CD4-positive, alpha-beta T cell treated with Interleukin-10 for 1 hour (primary cell): ENCODE data around the gene BANP.
"Not testable (repeated sequence)": the region's sequence is repeated elsewhere in the genome, so short reads cannot be mapped to it uniquely, and the experiment has no call there.

Source experiments
- DNase-seq: peaks from one replicate; pipeline ENCODE4 v3.0.0-alpha.2; 2020

BANP gene

DNA sequence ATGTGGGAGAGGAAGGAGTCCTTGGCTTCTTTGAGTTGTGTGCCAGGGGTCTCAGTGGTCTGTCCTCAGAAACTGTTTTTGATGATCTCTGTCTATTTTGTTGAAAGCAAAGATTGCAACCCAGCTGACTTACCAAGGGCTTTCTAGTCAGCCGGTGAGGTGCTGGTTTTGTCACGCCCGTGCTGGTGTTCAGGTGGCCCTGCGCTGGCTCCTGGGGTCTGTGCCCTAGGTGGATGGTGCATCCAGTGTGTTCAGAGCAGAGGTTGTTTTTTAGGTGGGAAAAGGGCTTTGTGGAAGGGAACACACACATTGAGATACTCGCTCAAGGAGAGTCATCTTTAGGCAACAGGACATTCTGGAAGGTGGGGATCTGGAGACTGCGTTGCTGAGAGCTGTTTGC lies 51.0 kb downstream of the BANP start:
- DNase-seq = no peak

DNA sequence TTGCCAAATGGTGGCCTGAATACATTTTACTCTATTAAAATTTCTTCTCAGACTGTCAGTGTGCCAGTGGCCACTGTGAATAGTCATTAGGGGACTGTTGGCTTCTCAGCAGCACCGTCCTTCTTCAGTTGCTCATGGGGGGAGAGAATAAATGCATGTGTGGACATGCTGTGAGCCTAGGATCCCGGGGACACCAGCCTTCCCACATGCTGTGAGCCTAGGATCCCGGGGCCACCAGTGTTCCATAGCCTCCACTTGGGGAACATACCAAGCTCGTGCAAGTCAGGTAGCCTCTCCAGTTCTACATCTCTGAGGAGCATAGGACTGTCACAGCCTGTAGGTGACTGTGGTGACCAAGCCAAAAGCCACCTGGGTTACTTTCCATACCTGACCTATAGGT lies 51.5 kb downstream of the BANP start:
- no peak for DNase-seq

DNA sequence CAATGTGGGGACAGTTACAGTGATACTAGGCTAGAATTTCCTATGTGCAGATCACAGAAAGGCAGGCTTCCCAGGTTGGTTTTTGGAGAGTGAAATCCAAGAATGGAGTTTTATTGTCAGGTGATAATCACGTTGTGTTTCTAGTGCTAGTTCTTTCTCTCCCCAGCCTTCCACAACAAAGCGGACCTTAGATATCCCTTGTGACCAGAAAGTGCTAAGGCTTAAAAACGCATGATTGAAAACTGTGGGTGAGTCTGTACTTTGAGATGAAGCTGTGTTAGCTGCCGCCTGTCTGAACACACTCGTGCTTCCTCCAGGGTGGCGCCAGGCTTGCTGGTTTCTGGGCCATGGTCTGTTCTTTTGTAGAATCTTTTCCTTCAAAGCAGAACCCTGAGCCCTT lies 52.1 kb downstream of the BANP start:
- no peak for DNase-seq

DNA sequence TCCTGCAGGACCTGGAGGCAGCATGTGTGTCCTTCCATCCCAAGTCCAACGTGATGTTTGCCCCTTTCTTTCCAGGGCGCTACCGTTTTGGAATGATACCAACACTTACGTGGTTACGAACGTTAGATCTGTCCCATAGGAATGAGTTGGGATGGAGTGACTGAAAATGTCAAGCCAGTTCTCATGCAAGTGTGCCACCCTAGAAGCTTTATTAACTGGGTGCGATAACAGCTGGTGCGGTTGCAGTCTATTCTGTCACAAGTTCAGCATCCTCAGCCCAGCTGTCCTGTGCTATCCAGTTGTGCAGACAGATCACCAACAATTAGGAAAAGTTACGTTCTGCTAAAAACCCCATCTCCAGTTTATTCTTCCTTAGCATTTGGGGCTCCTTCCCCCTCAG lies 52.5 kb downstream of the BANP start:
- DNase-seq = no peak

DNA sequence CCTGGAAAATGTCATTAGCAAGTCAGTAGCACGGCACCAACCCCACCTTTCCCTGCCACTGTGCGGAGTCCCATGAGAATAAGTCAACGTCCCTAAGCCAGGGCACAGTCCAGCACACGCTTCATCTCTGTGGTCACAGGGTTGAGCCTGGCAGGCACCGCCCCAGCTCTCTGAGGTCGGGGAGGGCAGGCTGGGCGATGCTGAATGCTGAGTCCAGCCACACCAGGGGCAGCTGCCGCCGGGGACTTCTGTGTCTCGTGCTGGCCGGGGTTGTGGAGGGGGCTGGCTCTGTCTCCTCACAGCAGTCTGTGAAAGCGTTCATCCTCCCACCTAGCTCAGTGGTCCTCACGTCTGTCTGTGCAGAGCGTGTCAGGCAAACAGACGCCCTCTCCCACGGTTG lies 53.2 kb downstream of the BANP start:
- no peak for DNase-seq

DNA sequence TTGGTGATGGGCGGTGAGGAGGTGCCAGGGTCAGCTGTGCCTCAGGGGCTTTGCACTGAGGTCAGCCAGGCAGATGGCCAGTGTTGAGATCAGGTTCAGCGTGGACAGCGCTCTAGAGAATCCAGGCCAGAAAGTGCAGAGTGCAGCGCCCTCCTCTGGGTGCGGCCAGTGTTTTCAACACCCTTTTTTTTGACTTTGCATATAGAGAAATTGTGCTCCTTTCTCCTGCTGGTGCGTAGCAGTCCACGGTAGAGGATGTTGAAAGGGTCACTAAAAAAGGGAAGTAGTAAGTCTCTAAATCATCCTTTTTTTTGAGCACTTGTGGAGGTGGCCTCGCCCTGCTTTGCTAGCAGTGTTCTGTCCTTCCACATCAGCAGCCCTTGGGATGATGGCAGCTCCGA lies 53.9 kb downstream of the BANP start:
- DNase-seq = no peak

DNA sequence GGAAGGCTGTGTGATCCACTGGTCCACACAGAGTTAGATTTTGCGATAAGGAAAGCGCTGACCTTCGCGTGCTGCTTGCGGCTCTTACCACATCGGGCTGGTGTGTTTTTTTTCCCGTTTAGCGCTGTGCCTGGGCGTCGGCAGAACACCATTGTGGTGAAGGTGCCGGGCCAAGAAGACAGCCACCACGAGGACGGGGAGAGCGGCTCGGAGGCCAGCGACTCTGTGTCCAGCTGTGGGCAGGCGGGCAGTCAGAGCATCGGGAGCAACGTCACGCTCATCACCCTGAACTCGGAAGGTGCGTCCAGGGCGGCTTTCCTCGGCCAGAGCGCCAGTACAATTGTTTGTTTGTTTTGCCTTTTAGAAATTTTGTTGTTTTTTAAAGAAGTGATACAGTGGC lies 54.7 kb downstream of the BANP start:
- no peak for DNase-seq

DNA sequence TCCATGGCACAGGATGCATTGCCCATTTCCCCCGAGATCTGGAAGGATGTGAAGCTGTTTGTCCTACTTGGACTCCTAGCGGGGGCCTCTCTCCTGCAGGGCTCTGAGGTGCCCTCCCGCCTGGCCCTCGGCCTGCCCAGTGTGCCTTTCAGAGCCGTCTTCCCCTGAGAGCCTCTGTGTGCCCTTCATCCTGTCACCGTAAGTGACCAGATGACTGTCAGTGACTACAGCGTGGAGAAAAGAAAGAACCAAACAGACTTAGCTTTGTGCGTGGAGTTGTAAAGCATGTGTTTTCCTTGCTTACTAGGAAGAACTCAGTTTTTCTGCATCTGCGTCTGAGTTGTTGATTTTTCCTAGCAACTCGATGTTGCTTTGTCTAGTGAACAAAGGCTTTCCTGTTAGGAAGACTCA lies 56.1 kb downstream of the BANP start:
- no peak for DNase-seq

DNA sequence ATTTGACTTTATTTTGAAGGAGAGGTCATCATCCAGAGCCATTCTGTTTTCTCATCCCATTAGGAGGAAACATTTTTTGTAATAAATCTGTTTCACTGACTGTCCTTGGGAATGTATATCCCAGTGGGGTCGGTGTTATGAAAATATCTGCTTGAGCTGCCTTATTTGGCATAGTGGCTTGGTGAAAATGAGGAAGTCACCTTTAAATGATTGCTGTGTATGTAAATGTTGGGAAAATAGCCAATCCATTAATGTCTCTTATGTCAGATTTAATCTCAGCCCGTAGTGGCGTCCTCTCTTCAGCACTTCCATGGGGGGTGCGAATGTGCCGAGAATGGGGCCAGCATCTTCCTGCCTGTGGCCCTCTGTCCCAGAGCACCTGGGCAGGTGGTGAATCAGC lies 57.6 kb downstream of the BANP start:
- DNase-seq = no peak

DNA sequence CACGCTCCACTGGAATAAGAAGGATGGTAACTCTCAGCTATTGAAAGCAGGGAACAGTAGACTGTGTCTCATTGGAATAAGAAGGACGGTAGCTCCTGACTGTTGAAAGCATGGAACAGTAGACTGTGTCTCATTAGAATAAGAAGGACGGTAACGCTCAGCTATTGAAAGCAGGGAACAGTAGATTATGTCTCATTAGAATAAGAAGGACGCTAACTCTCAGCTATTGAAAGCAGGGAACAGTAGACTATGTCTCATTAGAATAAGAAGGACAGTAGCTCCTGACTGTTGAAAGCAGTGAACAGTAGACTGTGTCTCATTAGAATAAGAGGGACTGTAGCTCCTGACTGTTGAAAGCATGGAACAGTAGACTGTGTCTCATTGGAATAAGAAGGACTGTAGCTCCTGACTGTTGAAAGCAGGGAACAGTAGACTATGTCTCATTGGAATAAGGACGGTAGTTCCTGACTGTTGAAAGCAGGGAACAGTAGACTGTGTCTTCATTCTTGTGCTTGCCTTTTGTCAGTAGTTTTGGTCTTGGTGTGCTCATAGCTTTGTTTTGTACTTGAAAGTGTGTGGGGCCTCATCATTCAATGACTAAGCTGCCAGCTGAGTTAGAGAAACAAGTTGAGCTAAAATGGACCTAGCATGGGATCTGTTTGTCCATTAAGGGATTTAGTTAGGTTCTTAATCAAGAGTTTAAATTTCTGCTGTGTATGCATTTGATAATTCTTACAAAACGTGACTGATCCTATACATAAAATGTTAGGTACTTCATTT lies 58.5 kb downstream of the BANP start:
- no peak for DNase-seq

DNA sequence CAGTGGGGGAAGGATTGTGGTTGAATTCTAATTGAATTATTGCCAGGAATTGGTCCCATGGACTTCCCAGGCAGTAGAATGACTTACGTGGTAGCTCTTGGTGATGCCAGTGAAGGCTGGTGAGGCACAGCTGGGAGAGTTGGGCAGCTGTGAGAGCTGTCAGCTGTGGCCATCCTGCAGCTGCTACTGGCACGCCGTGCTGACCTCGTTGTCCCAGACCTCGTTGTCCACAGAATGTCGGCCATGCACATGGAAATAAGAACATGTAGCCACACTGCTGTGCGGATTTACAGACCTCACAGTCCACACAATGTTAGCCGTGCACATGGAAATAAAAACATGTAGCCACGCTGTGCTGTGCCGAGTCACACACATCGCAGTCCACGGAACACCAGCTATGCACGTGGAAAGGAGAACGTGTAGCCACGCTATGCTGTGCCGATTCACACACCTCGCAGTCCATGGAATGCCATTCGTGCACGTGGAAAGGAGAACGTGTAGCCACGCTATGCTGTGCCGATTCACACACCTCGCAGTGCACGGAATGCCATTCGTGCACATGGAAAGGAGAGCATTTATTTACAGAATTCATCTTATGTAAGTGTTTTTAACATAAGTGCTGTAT lies 59.2 kb downstream of the BANP start:
- no peak for DNase-seq

DNA sequence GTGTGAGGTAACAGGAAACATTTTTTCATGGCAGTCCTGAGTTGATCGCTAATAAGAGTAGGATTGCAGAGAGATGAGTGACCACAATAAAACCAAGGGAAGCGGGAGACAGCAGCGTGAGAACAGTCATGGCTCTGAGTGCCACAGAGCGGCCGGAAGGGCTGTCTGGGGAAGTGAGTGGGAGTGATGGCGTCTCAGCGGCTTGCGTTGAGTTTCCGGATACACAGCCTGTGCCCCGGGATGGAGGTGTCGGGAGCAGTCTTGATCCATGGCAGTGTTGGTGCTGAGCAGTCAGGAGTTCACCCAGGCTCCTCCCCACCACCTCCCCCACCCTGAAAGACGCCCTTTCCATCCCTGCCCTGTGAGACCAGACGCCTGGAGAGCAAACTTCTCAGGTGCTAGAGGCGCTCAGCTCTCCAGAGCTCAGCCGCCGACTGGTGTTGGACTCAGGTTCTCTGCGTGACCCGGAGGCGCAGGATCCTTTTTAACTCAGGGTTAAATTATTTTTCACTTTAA lies 59.8 kb downstream of the BANP start:
- DNase-seq = no peak

DNA sequence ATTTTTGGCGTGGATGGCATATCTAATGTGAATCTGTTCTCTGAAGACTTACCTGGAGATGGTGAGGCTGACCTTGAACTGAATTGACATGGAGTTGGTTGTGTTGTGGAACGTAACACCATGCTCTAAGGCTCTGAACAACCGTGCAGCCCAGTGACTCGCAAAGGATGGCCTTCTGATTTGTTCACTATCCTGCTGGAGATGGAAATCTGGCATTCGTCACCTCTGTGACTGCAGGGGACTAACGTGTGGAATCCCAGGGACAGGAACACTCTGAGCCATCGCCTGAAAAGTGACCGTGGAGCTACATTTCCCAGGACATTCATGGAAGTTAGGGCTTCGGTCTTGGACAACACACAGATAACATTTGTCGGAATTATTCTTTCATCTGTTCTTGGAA lies 61.1 kb downstream of the BANP start:
- DNase-seq = no peak

DNA sequence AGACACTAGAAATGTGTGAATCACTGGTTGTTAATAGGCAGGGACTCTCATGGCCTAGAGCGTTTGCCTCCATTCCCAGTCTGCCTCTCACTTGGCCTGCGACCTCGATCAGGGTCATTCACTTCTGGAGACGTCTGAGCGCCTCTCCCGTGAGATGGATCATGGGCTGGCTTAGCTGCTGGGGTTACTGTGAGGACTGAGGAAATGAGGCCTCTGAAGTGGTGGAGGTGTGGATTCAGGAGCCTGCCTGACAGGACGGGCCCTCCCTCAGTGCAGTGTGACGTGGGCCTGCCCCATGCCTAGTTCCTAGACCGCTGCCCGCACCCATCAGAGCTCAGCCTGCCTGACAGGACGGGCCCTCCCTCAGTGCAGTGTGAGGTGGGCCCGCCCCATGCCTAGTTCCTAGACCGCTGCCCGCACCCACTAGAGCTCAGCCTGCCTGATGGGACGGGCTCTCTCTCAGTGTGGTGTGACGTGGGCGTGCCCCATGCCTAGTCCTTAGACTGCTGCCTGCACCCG lies 61.9 kb downstream of the BANP start:
- no peak for DNase-seq

DNA sequence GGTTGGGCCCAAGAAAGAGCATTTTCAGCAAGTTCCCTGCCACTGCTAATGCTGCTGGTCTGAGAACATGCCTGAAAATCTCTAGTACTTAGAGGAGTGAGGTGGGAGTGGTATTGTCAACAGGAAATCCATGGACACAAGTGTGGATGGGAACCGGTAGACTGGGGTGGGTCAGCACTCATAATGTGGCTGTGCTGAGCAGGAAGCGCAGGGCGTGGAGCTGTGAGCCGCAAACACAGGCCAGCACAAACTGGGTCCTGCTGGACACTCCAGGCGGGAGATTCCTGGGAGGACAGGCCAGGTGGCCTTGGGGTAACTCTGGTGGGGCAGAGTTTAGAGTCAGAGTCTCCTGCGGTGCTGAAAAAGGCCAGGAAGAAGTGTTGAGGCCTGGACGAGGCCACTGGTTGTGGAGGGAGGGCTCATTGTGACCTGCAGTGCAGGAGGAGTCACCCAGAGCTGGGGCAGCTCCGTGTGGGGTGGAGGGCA lies 62.6 kb downstream of the BANP start:
- DNase-seq = no peak

DNA sequence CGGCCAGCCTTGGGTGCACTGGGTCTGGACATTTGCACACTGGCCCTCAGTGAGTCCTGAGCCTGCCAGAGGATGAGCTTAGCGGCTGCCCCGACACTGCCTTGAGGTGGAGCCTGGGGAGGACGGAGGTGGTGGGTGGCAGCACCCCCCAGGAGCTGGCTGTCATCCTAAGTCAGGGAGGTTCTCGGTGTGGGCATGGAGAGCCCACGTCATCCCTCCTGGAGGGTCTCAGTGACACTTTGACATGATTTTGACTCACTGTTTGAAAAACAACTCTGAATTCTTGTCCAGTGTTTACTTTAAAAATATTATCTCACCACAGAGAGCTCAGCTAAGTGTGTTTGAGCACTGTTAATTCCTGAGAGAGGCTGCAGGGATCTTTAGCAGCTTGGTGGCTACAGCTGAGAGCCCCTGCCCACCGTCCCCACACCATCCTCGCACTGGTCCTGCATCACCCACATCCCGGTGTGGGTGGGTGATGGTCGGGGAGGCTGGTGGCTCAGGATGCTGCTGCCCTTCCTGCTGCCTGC lies 63.1 kb downstream of the BANP start:
- DNase-seq = no peak

DNA sequence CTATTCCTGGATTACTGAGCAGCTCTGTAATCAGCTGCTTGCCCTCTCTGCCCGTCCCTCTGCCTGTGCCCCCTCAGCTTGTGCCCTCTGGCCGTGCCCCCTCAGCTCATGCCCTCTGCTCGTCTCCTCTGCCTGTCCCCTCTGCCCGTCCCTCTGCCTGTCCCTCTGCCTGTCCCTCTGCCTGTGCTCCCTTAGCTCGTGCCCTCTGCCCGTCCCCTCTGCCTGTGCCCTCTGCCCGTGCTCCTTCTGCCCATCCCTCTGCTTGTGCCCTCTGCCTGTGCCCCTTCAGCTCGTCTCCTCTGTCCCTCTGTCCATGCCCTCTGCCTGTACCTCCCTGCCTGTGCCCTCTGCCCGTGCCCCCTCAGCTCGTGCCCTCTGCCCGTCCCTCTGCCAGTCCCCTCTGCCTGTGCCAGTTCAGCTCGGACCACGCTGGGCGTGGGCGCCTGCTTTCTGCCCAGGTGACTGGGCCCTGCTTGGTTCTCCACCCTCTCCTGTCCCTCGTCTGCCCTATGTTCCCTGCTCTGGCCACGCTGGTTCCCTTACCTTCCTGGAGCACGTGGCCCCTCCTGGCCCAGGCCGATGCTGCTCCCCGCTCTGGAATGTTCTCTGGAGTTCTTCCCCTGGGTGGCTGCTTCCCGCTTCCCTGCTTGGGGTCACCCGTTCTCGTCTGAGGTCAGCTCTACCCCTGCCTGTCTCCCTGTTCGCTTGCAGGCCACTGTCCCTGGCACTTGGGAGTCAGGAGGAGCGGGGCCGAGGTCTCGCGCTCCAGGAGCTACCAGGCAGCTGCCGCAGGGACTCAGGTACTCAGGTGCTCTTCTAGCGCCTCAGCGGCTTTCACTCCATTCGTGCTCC lies 63.9 kb downstream of the BANP start:
- no peak for DNase-seq

DNA sequence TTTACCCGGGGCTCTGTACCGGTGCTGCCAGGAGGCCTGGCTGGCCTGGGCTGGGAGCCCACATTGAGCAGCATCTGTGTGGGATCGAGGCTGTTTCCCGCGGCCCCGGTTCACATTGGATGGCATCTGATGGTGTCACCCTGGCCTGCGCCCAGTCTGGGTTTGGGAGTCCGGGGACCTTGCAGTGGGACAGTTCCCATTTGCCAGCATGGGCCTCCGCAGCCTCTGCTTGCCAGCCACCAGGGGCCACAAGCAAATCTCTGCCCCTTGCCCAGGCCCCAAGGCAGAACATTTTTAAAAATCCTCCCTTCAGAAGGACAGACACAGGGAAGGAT lies 64.5 kb downstream of the BANP start:
- no peak for DNase-seq

DNA sequence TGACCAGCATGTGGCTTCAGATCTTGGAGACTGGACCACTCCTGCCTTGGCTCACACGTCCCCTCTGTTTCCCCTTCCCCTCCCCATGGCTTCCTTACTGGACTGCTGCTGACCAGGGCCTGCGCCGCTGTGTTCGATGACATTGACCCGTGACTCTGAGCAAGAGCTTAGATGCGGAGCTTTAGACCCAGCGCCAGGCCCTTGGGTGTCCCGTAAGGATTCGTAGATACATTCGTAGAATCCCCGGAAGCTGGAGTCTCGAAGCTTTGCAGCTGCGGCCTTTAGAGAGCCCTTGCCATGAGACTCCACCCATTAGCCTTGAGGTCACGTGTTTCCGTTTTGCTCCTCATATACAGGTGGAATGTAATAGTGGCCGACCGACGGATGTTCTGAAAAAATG lies 65.2 kb downstream of the BANP start:
- not testable (repeated sequence) for DNase-seq

DNA sequence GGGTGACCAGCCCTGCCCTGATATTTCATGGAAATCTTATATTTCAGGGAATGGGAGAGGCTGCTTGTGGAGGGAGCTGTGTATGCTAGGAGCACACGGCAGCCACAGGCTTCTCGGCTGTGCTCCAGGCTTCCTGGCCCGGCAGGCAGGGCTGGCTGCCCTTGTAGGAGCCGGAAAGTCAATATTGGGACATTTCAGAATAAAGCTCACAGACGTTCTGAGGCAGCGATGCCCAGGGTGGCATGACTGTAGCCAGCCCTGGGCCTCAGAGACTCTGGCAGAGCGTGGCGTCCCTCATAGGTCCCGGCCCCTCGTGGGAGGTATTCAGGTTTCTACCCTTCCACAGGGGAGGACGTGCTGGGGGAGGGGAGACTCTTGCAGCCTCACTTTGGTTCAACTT lies 65.7 kb downstream of the BANP start:
- DNase-seq = no peak

DNA sequence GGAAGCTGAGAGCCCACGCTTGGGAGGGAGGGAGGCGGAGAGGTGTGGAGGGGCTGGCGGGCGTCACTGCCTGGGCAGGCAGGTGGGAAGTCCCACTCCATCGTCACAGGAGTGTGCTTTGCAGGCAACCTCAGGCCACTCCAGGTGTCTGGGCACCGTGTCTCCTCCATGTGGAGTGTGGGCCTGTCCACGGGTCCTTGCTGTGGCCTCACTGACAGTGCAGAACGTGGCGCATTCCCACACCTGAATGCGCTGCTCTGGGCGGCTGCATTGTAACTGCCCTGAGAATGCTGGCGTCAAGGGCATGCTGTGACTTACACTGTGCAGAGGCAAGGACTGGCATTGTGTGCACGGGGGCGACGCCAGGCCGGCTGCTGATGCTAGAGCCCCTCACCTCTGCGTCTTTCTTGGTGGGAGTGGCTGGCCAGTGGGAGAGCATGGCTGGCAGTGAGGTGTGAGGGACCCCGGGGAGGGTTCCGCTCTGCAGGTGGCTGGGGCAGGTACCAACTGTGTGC lies 66.4 kb downstream of the BANP start:
- DNase-seq = no peak

DNA sequence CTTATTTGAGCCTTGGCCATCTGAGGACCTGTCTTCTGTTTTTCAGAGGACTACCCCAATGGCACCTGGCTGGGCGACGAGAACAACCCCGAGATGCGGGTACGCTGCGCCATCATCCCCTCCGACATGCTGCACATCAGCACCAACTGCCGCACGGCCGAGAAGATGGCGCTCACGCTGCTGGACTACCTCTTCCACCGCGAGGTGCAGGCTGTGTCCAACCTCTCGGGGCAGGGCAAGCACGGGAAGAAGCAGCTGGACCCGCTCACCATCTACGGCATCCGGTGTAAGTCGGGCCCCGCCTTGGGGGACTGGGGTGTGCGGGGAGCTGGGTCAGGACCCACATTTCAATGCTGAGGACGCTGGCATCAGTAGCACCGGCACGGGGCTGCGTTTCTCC lies 67.1 kb downstream of the BANP start:
- DNase-seq = not testable (repeated sequence)
